ENCODE measurements around the gene ACTC1.
A peak's percentile ranks its signal among the peaks of the same experiment; 100 is the strongest.

ACTC1 gene

GRCh38 chr15:34757262-34757661, 38.1 kb downstream of the ACTC1 start:
- DNase-seq: no peak

GRCh38 chr15:34755419-34755773, 40.0 kb downstream of the ACTC1 start:
- DNase-seq: no peak

- no peak for DNase-seq
These were observed 40.5 kb downstream of the ACTC1 start, which contains the start of gene GJD2 for GRCh38 chr15:34754674-34755418. TSS of gene GJD2 (minus strand) at chr15:34754998. CDS start at chr15:34754488, 510 bp downstream.

- no peak for DNase-seq
These were observed 41.2 kb downstream of the ACTC1 start for GRCh38 chr15:34754171-34754601.

GRCh38 chr15:34753236-34753894, 42.0 kb downstream of the ACTC1 start:
- DNase-seq: peak in 3 of 4 experiments; percentile 2 to 30 (median 6)

DNA sequence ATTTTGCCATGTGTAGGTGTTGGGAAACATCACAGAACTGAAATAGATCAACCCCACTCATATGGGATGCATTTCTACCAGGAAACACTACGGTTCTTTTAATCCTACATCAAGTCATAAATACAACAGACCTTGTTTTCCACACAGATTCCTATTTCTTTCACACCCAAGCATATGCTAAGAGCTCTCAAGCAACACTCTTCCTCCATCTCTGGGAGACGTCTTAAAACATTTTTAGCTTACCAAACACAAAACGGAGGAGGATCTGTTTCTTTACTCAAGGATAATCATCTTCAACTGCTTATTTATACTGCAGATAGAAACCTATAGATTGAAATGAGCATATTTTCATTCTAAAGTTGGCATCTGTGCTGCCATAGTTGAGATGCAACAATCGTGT, 45.7 kb downstream of the ACTC1 start:
- no peak for DNase-seq
